Cardiac muscle cell (in vitro differentiated cells and primary cell): ENCODE data around the gene MYH9. TPM values are rescaled to one million over a fixed set of nuclear protein-coding genes. Genes with fewer than 3 reads are reported as not detected.

Source experiments
- DNase-seq, 2 donors: peaks; one replicate each; pipeline versions ENCODE4 v3.0.0 to v3.0.0-alpha.2; 2010 to 2017; ENCODE audit warnings: low read depth in 1 of 2, low spot score in 1 of 2
- H3K27ac ChIP-seq: fragments of 200-600 bp; sonication (generic); 2 replicates; pipeline ENCODE4 v1.5.1; 2016
- H3K27me3 ChIP-seq: fragments of 200-600 bp; sonication (generic); 2 replicates; pipeline ENCODE4 v1.6.0; 2016; ENCODE audit warnings: control low read depth
- H3K36me3 ChIP-seq: fragments of 200-600 bp; sonication (generic); 2 replicates; pipeline ENCODE4 v1.5.1; 2016; ENCODE audit warnings: control low read depth
- H3K4me1 ChIP-seq: fragments of 200-600 bp; sonication (generic); 2 replicates; pipeline ENCODE4 v1.8.1; 2017; ENCODE audit warnings: low read depth, mild to moderate bottlenecking, mixed run types
- H3K4me3 ChIP-seq: fragments of 200-600 bp; sonication (generic); 2 replicates; pipeline ENCODE4 v1.5.1; 2016; ENCODE audit warnings: mild to moderate bottlenecking
- H3K9me3 ChIP-seq: fragments of 200-600 bp; sonication (generic); 2 replicates; pipeline ENCODE4 v1.5.1; 2017; ENCODE audit warnings: low read depth, mild to moderate bottlenecking, control low read depth
- CTCF ChIP-seq: IDR thresholded peaks from 2 replicates; pipeline ENCODE4 v1.5.1; 2012; ENCODE audit warnings: low read depth, mild to moderate bottlenecking, low read length
- polyA plus RNA-seq: library from polyadenylated mRNA; unstranded; fragments of >200 nt; fragmentation: Nextera tagmentation; extraction: Ambion mirVana; gene quantifications from 2 replicates; pipeline ENCODE4 v1.2.1, GENCODE V29; 2016
- total RNA-seq: library from RNA; depleted of rRNA; stranded (reverse); fragments of >200 nt; gene quantifications from 2 replicates; pipeline ENCODE4 v1.2.3, GENCODE V29; 2016

The MYH9 gene
- total and polyA plus RNA-seq, 2 experiments from 2014 or later, result 88.7 to 174 TPM

DNA sequence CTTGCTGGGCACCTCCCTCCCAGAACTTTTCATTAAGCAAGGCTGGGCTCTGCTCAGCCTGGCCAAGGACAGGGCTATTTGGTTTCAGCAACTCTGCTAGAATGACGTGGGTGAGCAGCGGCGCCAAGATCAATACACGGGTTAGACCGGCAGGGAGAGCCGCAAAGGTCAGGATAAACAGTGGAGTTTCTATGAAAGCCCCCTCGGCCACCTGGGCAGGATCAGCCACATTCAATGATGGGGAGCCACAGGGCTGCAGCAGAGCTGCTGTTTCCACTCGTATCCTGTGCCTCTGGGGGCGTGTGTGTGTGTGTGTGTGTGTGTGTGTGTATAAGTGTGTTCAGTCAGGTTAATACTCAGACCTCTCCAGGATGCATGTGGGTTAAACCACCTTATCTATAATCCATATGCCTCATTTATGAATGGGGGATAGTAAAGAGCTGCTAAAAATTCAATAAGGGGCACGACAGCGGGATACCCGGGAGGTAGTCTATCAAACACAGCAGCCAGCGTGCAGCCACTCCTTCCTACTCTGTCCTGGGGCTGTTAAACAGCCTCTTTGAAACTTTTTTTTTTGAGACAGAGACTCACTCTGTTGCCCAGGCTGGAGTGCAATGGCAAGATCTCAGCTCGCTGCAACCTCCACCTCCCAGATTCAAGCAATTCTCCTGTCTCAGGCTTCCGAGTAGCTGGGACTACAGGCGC is 34.8 kb downstream of the MYH9 start:
- TF ChIP-seq CTCF, result no peak
- no peak overlapping the region for H3K4me3 ChIP-seq
- no peaks in the 10 kb centered on the region for H3K9me3 ChIP-seq
- peak in 1 of 2 donors; percentile 75 for DNase-seq
- no peaks in the 10 kb centered on the region for H3K27me3 ChIP-seq
- H3K4me1 ChIP-seq, result peaks cover 29% of the 10 kb centered on the region
- peak overlapping the region; percentile 91 for H3K27ac ChIP-seq
- H3K36me3 ChIP-seq, result no peaks in the 10 kb centered on the region

DNA sequence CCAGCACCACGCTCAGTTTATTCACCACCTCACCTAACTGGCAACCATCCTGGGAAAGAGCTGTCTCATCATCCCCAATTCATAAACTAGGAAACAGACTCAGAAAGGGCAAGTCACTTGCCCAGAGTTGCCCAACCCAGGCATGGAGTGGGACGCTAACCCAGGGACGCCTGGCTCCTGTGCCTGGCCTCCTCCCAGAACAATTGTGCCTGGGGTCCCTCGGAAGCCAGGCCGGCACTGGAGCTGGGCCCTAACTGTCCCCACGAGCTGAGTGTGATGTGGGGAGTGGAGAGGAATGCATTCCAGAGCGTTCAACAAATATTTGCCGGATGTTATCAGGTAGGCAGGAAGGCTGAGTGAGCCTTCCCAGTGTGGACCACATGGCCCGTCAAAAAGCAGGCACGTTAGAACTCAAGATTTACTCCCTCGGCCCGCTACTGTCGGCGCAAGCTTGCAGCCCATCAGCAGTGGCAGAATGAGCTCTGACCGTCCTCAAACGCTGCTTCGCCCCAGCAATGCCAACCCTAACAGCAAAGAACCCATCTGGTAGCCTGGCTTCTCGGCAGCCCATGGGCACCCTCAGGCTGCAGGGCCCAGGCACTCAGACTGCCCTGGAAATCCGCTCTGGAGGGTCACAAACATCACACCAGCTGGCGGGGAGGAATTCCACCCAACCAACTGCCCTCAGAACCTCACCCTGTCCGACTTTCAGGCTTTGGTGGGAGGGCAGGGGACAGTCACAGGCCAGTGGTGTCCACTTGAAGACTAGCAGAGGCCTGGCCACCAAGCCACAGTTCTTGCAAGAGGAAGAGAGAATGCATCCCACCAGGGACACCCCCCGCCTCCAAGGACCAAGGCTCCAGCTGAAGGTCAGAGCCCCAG is 35.6 kb downstream of the MYH9 start:
- Histone ChIP-seq H3K36me3 (no peaks in the 10 kb centered on the region), H3K27me3 (no peaks in the 10 kb centered on the region), H3K4me1 (peaks cover 29% of the 10 kb centered on the region), H3K27ac (peak overlapping the region; percentile 91), H3K9me3 (no peaks in the 10 kb centered on the region), H3K4me3 (no peak overlapping the region)
- TF ChIP-seq CTCF, result no peak
- peak in 1 of 2 donors; percentile 61 for DNase-seq

- TF ChIP-seq CTCF, result peak; percentile 14
- Histone ChIP-seq H3K27ac (peak overlapping the region; percentile 91), H3K36me3 (no peaks in the 10 kb centered on the region), H3K4me1 (peaks cover 29% of the 10 kb centered on the region), H3K9me3 (no peaks in the 10 kb centered on the region), H3K4me3 (no peak overlapping the region), H3K27me3 (no peaks in the 10 kb centered on the region)
- DNase-seq, result no peak
Measured at GRCh38 chr22:36350751-36351594, 36.8 kb downstream of the MYH9 start.

DNA sequence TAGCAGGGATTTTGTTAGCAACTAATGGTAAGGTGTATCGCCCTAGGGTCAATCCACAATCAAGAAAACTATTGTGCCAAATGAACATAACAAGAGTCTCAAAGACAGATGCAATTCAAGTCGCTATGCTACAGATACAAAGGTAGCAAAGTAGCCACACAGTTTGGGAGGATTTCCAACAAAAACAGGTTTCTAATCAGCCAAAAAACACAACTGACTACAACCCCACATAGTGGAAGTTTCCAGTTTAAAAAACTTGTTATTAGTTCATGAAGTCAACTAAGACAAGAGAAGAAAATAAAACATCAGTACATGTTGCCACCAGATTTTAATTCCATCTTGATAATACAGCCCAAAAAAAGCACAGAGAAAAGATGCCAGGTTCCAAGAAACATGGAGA is 38.0 kb downstream of the MYH9 start:
- no peak for TF ChIP-seq CTCF
- Histone ChIP-seq H3K4me3 (no peak overlapping the region), H3K4me1 (peaks cover 25% of the 10 kb centered on the region)

GRCh38 chr22:36348760-36349159 is 39.0 kb downstream of the MYH9 start:
- TF ChIP-seq CTCF, result no peak
- DNase-seq, result no peak
- Histone ChIP-seq H3K4me1 (peaks cover 25% of the 10 kb centered on the region), H3K9me3 (no peaks in the 10 kb centered on the region), H3K36me3 (no peaks in the 10 kb centered on the region), H3K27me3 (no peaks in the 10 kb centered on the region), H3K4me3 (no peak overlapping the region), H3K27ac (peak overlapping the region; percentile 91)

More for the DNA sequence above, 38.0 kb downstream of the MYH9 start:
- Histone ChIP-seq H3K27ac (peak overlapping the region; percentile 91), H3K36me3 (no peaks in the 10 kb centered on the region), H3K27me3 (no peaks in the 10 kb centered on the region), H3K9me3 (no peaks in the 10 kb centered on the region)
- DNase-seq, result no peak
